Hematopoietic multipotent progenitor cell treated with erythropoietin and hydrocortisone succinate and interleukin-3 and kit ligand, for 17 days (in vitro differentiated cells): ENCODE measurements around the gene ENTPD1.
"Not testable (repeated sequence)": the region's sequence is repeated elsewhere in the genome, so short reads cannot be mapped to it uniquely, and the experiment has no call there.

ENCODE experiments used
- DNase-seq: peaks from one replicate; pipeline ENCODE4 v3.0.0-alpha.2; 2015; ENCODE audit warnings: low spot score

The ENTPD1 gene

DNA sequence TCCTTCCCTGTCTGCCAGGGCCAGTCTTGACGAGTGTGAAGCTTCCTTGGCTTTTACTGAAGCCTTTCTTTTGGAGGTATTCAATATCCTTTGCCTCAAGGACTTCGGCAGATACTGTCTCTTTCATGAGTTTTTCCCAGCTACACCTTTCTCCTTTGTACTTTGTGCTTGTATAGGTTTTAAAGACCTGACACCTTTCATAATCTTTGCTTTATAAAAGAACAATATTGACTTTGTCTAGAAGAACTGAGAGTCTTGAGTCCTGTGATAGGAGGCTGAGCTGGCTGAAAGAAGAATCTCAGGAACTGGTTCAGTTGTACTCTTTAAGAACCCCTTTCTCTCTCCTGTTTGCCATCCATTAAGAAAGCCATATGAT, 110.5 kb downstream of the ENTPD1 start:
- DNase-seq: no peak

DNA sequence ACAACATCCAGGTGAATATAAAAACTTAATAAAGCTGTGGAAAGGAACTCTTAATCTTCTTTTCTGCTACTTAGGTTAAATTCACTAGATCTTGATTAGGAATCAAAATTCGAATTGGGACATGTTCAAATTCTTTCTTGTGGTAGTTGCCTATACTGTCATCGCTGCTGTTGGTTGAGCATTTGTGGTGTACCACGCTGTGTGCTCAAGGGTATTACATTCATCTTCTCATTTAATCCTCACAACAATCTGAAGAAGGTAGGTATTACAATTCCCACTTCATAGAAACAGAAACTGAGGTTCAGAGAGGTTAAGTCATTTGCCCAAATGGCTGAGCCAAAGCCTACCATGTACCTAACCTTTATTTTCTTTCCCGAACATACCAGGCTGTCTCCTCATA, 111.9 kb downstream of the ENTPD1 start:
- DNase-seq: no peak

DNA sequence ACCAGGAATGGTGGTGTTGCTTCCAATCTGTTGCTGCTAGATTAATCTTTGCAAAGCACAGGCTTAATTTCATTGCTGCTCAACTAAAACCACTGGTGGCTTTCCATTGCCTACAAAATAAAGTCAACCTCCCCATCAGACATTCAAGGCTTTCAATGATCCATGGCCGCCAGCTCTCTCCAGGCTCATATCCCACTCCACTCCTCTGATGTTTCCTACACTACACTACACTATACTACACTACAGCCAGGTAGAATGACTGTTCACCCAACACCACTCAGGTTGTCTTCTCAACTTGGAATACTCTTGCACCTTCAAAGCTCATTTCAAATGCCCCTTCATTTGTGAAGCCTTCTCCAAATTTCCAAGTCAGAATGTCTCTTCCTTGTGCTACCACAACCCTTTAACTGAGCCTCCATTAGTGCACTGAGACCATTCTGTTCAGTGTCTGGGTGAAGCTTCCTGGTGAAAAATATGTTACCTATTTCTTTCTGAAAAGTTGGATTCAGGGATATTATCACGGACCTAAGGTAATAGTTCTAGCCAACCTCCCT, 116.3 kb downstream of the ENTPD1 start:
- DNase-seq: no peak

DNA sequence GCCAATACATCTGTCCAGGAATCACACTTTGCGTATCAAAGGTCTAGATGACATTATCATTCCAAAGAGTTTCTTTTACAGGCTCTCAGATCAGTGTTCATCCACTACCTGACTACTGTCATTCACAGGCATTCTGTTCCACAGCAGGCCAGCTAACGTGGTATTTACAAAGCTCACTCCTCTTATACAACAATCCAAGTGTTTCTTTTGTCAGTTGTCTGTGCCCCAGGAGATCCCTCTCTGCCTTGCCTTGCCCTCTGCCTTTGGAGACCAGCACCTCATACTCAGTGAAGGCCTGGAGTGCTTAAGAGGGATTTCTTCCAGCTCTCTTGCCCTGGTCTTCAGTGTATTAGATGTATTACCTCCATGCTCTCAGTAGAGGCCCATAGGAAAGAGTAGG, 117.2 kb downstream of the ENTPD1 start:
- DNase-seq: no peak

DNA sequence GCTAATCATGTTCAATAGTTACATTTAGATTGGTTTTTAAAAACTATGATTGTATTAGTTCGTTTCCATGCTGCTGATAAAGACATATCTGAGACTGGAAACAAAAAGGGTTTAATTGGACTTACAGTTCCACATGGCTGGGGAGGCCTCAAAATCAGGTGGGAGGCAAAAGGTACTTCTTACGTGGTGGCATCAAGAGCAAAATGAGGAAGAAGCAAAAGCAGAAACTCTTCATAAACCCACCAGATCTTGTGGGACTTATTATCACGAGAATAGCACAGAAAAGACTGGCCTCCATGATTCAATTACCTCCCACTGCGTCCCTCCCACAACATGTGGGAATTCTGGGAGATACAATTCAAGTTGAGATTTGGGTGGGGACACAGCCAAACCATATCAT, 117.7 kb downstream of the ENTPD1 start:
- no peak for DNase-seq

DNA sequence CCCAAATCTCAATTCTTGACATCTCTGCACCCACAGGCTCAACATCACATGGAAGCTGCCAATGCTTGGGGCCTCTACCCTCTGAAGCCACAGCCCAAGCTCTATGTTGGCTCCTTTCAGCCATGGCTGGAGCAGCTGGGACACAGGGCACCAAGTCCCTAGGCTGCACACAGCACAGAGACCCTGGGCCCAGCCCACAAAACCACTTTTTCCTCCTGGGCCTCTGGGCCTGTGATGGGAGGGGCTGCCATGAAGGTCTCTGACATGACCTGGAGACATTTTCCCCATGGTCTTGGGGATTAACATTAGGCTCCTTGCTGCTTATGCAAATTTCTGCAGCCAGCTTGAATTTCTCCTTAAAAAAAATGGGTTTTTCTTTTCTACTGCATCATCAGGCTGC, 118.8 kb downstream of the ENTPD1 start:
- not testable (repeated sequence) for DNase-seq

DNA sequence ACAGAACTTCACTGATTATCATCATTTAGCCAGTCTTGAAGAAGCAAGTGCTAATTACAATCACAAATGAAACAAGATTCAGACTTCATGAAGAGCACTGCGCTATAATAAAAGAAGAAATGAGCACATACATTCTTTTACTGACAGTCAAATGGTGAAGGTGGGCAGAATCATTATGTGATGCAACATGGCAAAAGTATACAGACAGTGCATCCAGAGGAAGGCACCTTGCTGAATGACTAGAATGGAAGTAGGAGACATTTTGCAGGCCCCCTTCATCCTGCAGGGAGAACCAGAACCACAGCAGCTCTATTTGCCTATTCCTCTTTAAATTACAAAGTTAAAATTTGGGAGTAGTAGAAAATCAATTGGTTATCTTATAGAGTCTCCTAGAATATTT, 120.8 kb downstream of the ENTPD1 start:
- DNase-seq: no peak

DNA sequence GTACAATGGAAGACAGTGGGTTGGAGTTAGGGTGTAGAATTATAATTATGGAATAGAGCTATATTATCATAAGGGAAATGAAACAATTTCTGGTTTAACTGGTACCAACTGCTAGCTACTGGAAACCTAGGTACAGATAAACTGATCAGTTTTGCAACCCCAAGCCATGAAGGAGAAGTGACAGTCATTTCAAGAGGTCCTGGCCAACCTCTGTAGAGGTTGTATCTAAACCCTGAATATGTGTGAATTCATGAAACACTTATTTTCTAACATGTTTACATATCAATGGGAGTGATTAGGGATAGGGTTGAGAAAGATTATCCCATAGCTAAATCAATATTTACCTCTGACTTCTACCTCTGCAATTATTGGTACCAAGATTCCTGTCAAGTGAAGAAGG, 121.9 kb downstream of the ENTPD1 start:
- DNase-seq: no peak

DNA sequence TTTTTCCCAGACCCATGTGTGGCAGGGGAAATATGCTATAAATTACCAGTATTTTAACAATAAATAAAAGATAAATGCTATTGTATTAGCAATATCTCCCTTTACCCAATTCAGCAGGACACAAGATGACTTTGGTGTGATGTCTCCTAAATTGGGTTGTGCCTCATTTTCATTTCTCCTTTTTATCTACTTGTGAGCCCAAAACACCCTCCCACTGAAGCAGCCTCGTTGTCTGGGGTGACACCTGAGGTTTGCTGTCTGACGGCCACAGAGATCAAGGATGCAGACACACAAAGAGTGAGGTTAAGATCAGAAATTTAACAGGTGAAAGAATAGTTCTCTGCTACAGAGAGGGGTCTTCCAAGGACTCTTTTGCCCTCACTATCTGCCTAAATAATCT, 124.7 kb downstream of the ENTPD1 start:
- DNase-seq: no peak

DNA sequence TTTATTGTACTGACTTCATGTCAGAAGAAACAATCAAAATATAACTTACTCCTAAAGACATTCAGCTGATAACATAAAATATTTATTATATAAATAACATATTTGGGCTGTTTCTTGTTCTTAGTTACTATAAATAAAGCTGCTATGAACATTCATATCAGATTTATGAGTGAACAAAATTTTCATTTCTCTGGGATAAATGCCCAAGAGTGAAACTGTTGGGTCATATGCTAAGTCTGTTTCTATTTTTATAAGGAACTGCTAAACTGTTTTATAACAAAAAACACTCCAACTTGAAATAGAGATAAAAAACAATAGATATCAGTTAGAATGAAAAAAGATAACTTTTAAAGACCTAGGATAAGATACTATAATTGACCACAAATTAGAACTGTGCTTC, 125.4 kb downstream of the ENTPD1 start:
- DNase-seq: no peak

DNA sequence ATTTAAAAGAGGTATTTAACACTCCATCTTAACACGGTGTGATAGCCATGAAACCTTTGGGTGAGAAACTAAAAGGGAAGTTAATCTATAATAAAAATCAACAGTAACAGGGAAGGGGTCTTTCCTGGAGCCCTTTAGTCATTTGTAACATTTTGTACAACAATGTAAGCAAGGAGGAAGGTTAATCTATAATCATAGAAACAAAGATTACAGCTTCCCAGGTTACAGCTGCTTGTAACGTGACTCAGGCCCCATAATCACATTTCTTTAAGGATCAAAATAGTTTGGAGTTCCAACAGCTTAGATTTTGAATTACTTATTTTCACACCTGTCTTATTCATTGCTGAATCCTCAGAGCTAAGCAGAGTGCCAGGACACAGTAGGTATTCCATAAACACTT, 133.9 kb downstream of the ENTPD1 start:
- no peak for DNase-seq

DNA sequence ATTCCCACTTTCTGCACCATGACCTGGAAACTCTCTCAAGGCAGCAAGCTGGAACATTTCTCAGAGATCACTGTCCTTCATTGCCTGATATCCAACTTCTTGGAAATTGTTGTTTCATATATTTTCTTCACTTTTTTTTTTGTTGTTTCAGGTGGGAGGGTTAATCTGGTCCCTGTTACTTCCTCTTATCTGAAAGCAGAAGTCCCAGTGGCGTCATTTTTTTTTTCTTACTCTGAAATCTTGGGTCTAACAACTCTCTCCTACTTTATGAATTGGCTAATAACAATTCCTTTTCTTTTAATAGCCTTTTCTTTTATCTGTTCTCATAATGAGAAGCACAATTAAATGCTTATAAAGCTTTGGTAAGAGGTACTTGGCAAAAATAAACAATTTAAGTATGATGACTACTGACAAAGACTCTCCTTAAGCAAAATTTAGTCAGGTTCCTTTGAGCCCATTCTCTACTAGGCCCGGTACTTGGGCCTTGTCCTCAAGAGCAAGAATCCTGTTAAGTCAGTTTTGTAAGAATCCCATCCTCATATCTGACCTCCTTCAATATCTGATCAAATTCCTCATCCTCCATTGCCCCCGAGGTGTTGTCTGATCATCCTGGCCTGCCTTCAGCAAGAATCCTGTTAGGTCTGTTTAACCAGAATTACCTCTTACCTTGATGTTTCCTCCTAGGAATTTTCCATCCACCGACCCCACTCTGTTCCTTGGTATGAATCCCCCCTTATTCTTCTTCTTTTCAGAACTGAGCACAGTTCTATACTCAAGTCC, 140.3 kb downstream of the ENTPD1 start:
- no peak for DNase-seq

DNA sequence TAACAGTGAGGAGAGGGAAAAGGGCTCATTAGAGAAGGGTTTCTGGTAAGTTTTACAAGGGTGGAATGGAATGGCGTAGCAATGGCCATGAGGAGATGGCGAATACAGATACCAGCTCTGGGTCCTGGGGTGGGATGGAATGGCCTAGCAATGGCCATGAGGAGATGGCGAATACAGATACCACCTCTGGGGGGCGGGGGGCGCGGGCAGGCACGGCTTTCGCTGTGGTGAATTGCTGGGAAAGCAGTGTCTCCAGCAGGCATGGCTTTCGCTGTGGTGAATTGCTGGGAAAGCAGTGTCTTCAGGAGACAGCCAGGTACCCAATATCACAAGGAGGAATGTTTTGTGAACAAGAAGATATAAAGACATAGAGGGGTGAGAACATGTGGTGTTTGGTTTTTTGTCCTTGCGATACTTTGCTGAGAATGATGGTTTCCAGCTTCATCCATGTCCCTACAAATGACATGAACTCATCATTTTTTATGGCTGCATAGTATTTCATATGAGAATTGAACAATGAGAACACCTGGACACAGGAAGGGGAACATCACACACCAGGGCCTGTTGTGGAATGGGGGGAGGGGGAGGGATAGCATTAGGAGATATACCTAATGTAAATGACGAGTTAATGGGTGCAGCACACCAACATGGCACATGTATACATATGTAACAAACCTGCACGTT, 150.1 kb downstream of the ENTPD1 start:
- not testable (repeated sequence) for DNase-seq

DNA sequence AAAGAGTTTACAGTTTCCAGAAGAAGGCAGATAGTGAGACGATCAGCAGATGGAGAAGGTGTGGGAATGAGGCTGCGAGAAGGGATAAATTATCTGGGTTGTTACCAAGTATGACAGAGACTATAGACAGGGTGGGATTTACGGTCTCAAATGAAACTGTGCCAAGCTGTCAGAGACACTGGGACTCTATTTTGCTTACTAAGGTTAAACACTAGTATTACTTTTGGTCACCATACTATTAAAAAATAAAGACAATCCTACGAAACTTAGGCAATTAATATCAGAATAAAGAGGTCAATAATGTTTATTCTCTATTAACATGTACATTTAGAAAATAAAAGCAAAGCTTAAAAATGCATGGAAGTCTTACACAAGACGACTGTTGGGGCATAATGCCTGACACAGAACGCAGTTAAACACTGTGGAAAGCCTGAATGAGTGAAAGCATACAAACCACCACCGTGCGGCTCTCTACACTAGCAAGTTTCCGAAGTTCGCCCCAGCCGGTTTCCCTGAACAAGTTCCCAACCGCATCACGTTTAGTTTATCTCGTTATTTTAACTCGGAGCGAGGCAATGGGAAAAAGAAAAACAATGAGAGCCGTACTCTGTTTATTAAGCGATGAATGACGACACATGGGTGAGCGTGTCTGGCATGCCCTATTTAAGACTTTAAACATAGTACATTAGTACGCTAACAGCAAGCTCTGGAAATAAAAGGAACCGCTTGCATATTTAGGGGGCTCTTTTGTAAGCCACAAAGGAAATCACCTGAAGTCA, 150.9 kb downstream of the ENTPD1 start:
- peak; percentile 30 for DNase-seq

DNA sequence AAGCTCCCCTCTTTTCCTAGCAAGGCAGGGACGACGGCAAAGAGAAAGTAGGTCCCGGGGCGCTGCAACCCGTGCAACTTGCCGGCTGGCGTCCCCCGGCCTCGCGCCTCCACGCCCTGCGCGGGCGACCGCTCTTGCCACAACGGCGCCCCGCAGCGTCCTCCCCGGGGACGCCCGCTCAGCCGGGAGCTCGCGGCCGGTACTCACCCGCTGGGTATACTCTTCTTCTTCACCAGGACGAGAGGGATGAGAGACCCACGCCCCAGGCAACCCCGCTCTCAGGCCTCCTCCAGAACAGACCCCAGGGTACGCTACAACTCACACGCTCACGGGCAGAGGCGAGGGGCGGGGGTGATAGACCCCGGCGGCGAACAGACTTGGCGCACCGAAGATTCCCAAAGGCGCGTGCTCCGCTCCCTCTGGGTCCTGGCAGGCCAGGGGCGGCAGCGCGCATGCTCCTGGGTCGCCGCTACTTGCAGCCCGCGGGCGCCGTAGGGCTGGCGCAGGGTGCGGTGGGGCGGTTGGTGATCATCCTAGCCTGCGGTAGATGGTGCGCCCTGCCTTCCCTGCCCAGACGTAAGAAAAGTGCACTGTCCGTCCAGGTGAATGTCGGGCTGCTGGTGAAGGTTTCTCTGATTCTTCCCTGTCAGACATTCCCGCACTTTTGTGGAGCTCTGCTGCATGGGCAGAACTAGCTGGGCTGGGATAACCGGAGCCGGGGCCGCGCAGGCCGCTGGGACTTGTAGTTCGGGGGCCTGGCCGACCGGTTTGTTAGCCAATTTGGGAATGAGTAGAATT, 151.7 kb downstream of the ENTPD1 start, which contains the start of gene CC2D2B:
Gene CC2D2B (plus strand): TSS at position 520 of the 798 bp plus-strand sequence. CDS start 3,349 bp downstream, outside the sequence.
- peak; percentile 29 for DNase-seq

DNA sequence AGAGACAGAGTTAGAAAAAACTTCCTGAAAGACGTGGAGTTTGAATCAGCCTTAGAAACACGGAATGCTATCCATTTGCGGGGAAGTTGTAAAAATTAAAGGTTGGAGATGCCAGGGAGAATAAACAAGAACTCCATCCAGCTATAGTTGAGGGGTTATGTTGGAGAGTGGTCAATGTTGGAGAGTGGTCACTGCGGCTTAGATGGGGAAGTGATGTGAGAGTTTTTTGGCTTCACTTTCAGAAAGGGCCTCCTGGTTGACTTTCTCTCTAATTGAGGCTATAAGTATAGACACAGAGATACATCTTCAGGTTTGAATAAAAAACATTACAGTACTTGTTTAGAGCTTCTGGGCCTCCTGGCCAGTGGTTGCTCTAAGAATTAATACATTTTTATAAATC, 152.5 kb downstream of the ENTPD1 start:
- DNase-seq: no peak

DNA sequence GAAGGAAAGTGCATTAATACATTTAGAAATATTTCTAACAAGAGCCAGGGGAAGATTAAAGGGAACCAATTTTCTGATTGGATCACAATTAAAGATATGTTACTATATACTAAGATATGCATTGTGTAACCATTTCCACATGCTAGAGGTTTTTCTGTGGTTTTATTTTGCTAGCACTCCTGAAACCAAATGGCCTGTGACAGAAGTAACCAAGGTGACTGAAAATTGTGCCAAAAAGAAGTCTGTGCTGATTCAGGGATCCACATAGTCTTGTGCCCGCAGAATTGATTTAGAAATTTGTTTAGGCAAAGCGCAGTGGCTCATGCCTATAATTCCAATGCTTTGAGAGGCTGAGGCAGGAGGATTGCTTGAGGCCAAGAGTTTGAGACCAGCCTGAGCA, 153.6 kb downstream of the ENTPD1 start:
- no peak for DNase-seq

DNA sequence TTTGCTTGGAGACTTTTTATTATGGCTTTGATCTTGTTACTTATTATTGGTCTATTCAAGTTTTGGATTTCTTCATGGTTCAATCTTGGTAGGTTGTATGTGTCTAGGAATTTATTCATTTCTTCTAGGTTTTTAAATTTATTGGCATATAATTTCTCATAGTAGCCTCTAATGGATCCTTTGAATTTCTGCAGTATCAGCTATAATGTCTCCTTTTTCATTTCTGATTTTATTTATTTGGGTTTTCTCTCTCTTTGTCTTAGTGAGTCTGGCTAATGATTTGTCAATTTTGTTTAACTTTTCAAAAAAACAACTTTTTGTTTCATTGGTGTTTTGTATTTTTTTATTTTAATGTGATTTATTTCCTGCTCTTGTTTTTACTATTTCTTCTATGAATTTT, 160.1 kb downstream of the ENTPD1 start:
- not testable (repeated sequence) for DNase-seq
